ENCODE data around the gene SNAPC2. TPM values are rescaled to one million over a fixed set of nuclear protein-coding genes. Genes with fewer than 3 reads are reported as not detected.
"Not testable (repeated sequence)": the region's sequence is repeated elsewhere in the genome, so short reads cannot be mapped to it uniquely, and the experiment has no call there.

Gene SNAPC2
- total RNA-seq, 1 experiment from 2014 or later = 23.5 TPM

DNA sequence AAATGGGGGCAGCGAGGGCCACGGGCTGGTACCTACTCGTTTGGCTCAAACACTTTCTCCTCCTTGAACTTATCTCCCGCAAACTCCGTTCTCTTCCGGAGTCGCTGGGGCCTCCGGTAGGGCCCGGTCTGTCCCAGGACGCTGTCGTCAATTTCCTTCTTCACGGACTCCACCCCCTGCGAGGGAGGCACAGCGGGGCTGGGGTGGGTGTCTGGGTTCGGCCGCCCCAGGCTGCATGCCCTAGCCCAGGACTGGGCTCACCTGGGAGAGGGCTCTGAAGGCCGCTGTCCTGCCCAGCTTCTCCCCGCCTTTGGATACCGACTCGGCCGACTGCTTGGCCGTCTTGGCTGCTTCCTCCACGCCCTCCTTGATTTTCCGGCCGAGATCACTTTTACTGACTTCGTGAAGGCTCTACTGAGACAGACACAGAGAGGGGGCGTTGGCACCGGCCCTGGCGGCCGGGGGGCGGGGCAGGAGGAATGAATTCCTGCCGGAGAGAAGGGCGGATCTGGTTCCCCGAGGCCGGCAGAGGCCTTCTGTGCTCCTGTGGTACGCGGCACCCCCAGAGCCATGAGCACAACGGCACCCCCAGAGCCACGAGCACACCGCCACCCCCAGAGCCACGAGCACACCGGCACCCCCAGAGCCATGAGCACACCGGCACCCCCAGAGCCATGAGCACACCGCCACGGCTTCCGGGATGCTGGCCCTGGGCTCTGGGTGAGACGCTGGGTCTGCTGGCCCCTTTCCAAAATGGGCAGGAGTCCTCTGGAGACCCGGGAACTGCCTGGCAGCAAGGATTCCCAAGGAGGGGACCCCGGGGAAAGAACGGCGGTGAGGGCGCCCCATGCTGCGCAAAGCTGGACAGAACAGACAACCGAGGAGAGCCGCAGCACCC, 13.9 kb downstream of the SNAPC2 start:
- no peak for DNase-seq (ENCODE audit: low spot score)

DNA sequence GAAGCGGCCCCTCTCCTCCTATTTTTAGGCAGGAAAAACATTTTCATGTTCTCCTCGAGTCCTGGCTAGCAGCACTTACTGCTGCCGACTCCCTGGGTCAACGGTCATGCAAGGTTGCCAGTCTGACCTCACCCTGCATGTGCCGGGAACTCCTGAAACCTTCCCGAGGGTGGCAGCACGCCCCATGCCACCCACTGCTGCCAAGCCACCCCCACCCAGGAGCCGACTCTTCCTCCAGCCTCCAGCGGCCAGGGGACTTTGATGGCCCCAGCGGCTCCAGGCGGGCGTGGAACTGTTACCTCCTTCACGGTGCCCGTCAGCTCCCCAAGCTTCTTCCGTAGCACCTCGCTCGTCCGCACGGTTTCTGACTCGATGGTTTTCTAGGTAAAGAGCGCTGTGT, 14.6 kb downstream of the SNAPC2 start:
- no peak for DNase-seq (ENCODE audit: low spot score)

GRCh38 chr19:7940841-7941240, 20.7 kb downstream of the SNAPC2 start:
- no peak for DNase-seq (ENCODE audit: low spot score)

- DNase-seq (ENCODE audit: low spot score) = no peak
Observed at GRCh38 chr19:7941895-7942596, 21.9 kb downstream of the SNAPC2 start.

DNA sequence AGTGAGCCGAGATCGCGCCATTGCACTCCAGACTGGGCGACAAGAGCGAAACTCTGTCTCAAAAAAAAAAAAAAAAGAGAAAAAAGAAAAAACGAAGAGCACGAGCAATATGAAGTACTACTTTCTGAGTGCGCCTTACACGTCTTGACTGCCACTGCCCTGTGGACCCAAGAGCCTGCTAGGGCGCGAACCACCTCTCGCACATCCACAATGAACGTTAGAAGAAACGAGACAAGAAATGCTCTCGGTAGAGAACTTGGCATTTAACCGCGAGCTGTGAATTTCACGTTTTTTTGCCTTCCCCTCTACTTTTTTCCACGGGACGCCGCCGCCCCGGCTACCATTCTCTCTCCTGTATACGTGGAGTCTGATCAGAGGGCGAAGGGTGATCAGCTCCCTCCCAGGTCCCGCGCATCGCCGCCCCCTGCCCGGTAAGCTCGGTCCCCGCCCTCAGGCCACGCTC, 22.9 kb downstream of the SNAPC2 start:
- no peak for DNase-seq (ENCODE audit: low spot score)

- peak; percentile 100 for DNase-seq (ENCODE audit: low spot score)
Observed at GRCh38 chr19:7943444-7944176, 23.5 kb downstream of the SNAPC2 start, which contains the start of gene TIMM44. Gene TIMM44 (minus strand): TSS chr19:7943666. CDS start chr19:7943651, 15 bp downstream.

DNA sequence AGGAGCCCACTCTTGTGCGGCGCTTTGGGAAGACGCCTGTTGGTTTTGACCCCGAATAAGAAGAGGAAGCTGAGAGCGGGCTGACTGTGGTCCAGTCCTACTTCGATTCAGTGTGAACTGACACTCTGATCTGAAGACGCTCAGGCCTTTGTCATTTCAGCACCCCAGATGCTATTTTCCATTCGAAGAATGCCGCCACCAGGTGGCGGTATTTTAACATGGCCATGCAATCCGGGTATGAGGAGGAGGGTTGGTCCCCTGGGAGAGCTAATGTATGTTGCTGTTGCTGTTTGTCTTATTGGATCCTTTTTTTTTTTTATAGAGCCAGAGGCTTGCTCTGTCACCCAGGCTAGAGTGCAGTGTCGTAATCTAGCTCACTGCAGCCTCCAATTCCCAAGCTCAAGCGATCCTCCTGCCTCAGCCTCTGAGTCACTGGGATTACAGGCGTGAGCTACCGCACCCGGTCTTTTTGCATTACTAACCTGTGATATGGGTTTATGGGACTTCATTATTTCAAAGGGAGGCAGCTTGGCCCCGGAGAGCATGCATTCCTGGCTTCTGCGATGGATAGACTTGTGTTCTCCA, 24.1 kb downstream of the SNAPC2 start:
- peak; percentile 90 for DNase-seq (ENCODE audit: low spot score)

GRCh38 chr19:7947939-7948338, 27.8 kb downstream of the SNAPC2 start:
- peak; percentile 55 for DNase-seq (ENCODE audit: low spot score)

DNA sequence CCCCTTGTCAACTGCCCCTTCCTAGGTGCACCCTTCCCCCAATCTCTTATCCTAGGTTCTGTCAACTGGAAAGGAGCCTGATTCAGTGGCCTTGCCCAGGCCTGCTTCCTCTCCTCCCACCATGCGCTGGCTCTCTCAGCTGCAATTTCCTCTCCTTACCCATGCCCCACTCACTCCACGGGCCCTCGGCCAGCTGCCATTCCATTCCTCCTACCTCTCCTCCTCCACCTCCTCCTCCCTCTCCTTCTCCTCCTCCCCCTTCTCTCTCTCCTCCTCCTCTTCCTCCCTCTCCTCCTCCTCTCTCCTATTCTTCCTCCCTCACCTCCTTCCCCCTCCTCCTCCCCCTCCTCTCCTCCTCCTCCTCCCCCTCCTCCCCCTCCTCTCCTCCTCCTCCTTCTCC, 32.9 kb downstream of the SNAPC2 start:
- DNase-seq (ENCODE audit: low spot score) = no peak

- DNase-seq (ENCODE audit: low spot score) = no peak
Observed at GRCh38 chr19:7953576-7953975, 33.4 kb downstream of the SNAPC2 start.

DNA sequence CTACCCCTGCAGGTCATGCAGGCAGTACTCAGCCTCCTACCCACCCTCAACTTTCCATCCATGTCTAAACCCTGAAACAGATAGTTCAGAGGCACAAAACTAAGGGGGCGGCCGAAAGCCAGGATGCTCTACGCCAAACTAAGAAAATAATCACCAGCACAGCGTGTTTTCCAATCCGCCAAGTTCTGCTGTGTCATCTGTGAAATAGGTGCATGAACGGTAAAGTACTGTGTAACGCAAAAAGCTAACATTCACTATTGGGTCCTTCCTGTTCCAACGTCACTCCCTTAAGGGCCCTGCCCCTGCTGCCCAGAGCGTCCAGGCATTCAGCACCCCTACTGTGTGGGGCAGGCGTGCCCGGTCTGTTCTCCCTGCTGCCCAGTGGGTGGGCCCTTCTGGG, 35.6 kb downstream of the SNAPC2 start:
- no peak for DNase-seq (ENCODE audit: low spot score)

GRCh38 chr19:7959211-7959610, 39.1 kb downstream of the SNAPC2 start:
- DNase-seq (ENCODE audit: low spot score) = no peak

DNA sequence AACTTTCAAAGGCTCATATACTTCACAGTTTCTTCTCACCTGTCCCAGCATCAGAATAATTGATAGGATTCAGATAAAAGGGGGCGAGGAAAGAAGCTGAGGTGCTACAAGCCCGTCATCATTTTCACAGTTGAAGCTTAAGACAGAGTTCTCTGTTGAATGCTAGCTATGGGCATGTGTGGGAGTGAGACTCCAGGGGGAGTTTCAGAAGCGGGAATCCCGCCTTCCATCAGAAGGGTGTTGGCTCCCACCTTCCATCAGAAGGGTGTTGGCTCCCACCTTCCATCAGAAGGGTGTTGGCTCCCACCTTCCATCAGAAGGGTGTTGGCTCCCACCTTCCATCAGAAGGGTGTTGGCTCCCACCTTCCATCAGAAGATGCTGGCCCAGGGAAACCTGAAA, 40.9 kb downstream of the SNAPC2 start:
- not testable (repeated sequence) for DNase-seq (ENCODE audit: low spot score)

DNA sequence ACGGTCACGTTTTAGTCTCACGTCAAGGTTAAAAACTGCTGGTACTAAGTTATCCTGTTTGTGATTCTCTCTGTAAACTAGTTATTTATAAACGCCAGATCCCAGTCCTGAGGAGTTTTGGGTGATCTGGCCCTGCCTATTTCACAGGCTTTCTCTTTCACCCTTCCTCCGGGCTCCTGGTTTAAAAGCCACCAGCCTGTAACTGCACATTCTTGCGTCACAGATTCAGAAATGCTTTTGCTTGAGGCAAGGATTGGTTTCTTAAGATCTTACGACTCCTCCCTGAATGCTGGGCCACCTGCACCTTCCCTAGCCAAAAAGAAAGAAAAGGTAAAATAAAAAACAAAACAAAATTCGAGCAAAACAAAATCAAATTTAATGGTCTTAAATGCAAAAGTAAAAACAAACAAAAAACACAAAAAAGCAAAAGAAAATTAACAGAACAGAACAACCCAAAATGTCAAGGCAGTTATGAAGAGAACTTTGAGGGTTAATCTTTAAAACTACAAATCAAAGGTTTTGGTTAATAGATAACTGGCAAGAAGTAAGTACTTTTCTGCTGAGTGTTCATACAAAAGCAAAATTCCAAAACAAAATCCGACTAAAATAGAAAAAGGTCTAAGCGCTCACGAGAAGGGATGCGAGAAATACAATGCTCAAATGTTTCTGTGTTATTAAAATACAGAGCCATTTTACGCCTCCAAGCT, 41.9 kb downstream of the SNAPC2 start:
- no peak for DNase-seq (ENCODE audit: low spot score)

- DNase-seq (ENCODE audit: low spot score) = no peak
Observed at GRCh38 chr19:7962644-7963268, 42.6 kb downstream of the SNAPC2 start.

DNA sequence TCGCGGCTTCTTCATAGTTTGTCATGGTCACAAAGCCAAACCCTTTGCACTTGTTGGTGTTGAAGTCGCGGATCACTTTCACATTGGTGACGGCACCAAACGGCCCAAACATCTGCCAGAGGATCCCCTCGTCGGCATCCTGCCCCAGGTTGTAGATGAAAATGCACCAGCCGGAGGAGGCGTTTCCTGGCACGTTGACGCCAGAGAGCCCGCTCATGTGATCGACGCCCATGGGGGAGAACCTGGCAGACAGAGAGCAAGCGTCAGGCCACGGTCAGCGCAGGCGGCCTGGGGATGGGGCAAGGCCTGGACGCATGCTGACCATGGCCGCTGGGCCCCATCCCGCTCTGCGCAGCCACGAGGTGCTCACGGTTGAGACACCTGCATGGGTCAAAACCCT, 43.4 kb downstream of the SNAPC2 start:
- no peak for DNase-seq (ENCODE audit: low spot score)

- DNase-seq (ENCODE audit: low spot score) = no peak
Observed at GRCh38 chr19:7965259-7965841, 45.2 kb downstream of the SNAPC2 start.

- no peak for DNase-seq (ENCODE audit: low spot score)
Observed at GRCh38 chr19:7965921-7966665, 46.0 kb downstream of the SNAPC2 start.

DNA sequence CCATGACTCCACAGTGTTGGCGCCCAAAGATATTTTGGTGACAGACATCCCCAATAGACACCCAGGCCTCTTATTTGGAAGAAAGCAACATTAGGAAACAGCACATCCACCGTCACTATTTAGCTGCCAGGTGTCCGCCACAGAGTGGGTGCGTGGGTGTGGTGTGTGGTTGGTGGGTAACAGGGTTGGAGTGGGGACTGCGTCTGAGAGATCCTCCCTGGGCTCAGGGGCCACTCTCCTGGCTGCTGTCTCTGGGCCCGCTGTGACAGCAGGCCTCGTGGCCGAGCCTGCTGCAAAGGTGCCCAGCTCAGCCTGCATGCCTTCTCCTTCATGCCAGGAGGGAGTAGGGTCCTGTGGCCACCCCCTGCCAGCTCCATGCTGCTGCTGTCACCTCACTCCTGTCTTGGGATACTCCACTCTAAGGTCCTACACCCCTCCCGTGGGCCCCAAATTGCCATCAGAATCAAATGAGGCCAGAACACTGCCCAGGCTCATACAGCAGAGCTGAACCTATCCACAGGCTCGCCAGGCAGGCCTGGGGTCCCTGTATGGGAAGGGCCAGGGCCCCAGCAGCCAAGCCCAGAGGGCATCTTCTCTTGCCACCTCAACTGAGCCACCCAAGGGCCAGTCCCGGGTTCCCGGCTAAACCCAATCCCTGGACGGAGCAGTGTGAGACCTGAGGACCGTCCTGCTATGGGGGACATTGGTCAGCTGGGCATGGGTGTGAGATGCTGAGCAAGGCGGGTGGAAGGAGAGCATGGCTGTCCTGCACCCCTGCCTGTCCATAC, 48.1 kb downstream of the SNAPC2 start:
- DNase-seq (ENCODE audit: low spot score) = no peak
